ENCODE measurements around the gene CRELD2. TPM values are rescaled to one million over a fixed set of nuclear protein-coding genes. Genes with fewer than 3 reads are reported as not detected.

The CRELD2 gene
- polyA plus RNA-seq, 1 donor, result 28.9 TPM

GRCh38 chr22:49910229-49911155, 7.9 kb upstream of the CRELD2 start:
- no peaks in the 10 kb centered on the region for H3K27me3 ChIP-seq (ENCODE audit: control insufficient read depth, insufficient read depth, low read length)
- H3K27ac ChIP-seq (ENCODE audit: low read length), result no peak overlapping the region
- no CpG with 5 or more reads among the region's 27 CpGs for WGBS (ENCODE audit: insufficient coverage, low lambda C conversion rate)
- no peaks in the 10 kb centered on the region for H3K9me3 ChIP-seq (ENCODE audit: control insufficient read depth, low read depth, low read length)
- peaks cover 55% of the 10 kb centered on the region for H3K36me3 ChIP-seq (ENCODE audit: control insufficient read depth, insufficient read depth, low read length)
- no peak for DNase-seq
- no peaks in the 10 kb centered on the region for H3K4me1 ChIP-seq (ENCODE audit: control insufficient read depth, insufficient read depth, low read length)
- H3K4me3 ChIP-seq (ENCODE audit: low read length), result no peak overlapping the region

GRCh38 chr22:49911881-49912625, 6.4 kb upstream of the CRELD2 start:
- H3K27ac ChIP-seq (ENCODE audit: low read length), result no peak overlapping the region
- 100% methylated on average over 1 of the region's 30 CpGs for WGBS (ENCODE audit: insufficient coverage, low lambda C conversion rate)
- no peaks in the 10 kb centered on the region for H3K27me3 ChIP-seq (ENCODE audit: control insufficient read depth, insufficient read depth, low read length)
- H3K4me1 ChIP-seq (ENCODE audit: control insufficient read depth, insufficient read depth, low read length), result peaks cover 2% of the 10 kb centered on the region
- H3K4me3 ChIP-seq (ENCODE audit: low read length), result no peak overlapping the region
- peaks cover 48% of the 10 kb centered on the region for H3K36me3 ChIP-seq (ENCODE audit: control insufficient read depth, insufficient read depth, low read length)
- DNase-seq, result no peak
- no peaks in the 10 kb centered on the region for H3K9me3 ChIP-seq (ENCODE audit: control insufficient read depth, low read depth, low read length)

- peaks cover 5% of the 10 kb centered on the region for H3K4me1 ChIP-seq (ENCODE audit: control insufficient read depth, insufficient read depth, low read length)
- WGBS (ENCODE audit: insufficient coverage, low lambda C conversion rate), result no CpG with 5 or more reads among the region's 14 CpGs
- H3K4me3 ChIP-seq (ENCODE audit: low read length), result no peak overlapping the region
- peaks cover 38% of the 10 kb centered on the region for H3K36me3 ChIP-seq (ENCODE audit: control insufficient read depth, insufficient read depth, low read length)
- H3K27ac ChIP-seq (ENCODE audit: low read length), result no peak overlapping the region
- no peaks in the 10 kb centered on the region for H3K9me3 ChIP-seq (ENCODE audit: control insufficient read depth, low read depth, low read length)
- no peak for DNase-seq
- no peaks in the 10 kb centered on the region for H3K27me3 ChIP-seq (ENCODE audit: control insufficient read depth, insufficient read depth, low read length)
Measured at GRCh38 chr22:49913026-49913425, 5.4 kb upstream of the CRELD2 start.

- Histone ChIP-seq H3K9me3 (ENCODE audit: control insufficient read depth, low read depth, low read length) (no peaks in the 10 kb centered on the region), H3K4me3 (ENCODE audit: low read length) (no peak overlapping the region), H3K36me3 (ENCODE audit: control insufficient read depth, insufficient read depth, low read length) (peaks cover 37% of the 10 kb centered on the region), H3K27me3 (ENCODE audit: control insufficient read depth, insufficient read depth, low read length) (no peaks in the 10 kb centered on the region), H3K4me1 (ENCODE audit: control insufficient read depth, insufficient read depth, low read length) (peaks cover 5% of the 10 kb centered on the region), H3K27ac (ENCODE audit: low read length) (no peak overlapping the region)
- DNase-seq, result no peak
- WGBS (ENCODE audit: insufficient coverage, low lambda C conversion rate), result no CpG with 5 or more reads among the region's 14 CpGs
Measured at GRCh38 chr22:49913446-49913845, 5.0 kb upstream of the CRELD2 start.

GRCh38 chr22:49914256-49914655, 4.2 kb upstream of the CRELD2 start:
- H3K4me1 ChIP-seq (ENCODE audit: control insufficient read depth, insufficient read depth, low read length), result peaks cover 8% of the 10 kb centered on the region

GRCh38 chr22:49915610-49916009, 2.8 kb upstream of the CRELD2 start:
- H3K4me1 ChIP-seq (ENCODE audit: control insufficient read depth, insufficient read depth, low read length), result peaks cover 8% of the 10 kb centered on the region
- no peak overlapping the region for H3K4me3 ChIP-seq (ENCODE audit: low read length)
- H3K36me3 ChIP-seq (ENCODE audit: control insufficient read depth, insufficient read depth, low read length), result peaks cover 31% of the 10 kb centered on the region
- no peak overlapping the region for H3K27ac ChIP-seq (ENCODE audit: low read length)
- whole genome bisulfite sequencing (ENCODE audit: insufficient coverage, low lambda C conversion rate), result 100% methylated on average over 1 of the region's 12 CpGs
- DNase-seq, result no peak
- H3K9me3 ChIP-seq (ENCODE audit: control insufficient read depth, low read depth, low read length), result no peaks in the 10 kb centered on the region
- no peaks in the 10 kb centered on the region for H3K27me3 ChIP-seq (ENCODE audit: control insufficient read depth, insufficient read depth, low read length)

More at GRCh38 chr22:49914256-49914655, 4.2 kb upstream of the CRELD2 start:
- Histone ChIP-seq H3K36me3 (ENCODE audit: control insufficient read depth, insufficient read depth, low read length) (peaks cover 32% of the 10 kb centered on the region), H3K27ac (ENCODE audit: low read length) (no peak overlapping the region), H3K27me3 (ENCODE audit: control insufficient read depth, insufficient read depth, low read length) (no peaks in the 10 kb centered on the region), H3K9me3 (ENCODE audit: control insufficient read depth, low read depth, low read length) (no peaks in the 10 kb centered on the region), H3K4me3 (ENCODE audit: low read length) (no peak overlapping the region)
- DNase-seq, result no peak
- no CpG with 5 or more reads among the region's 12 CpGs for WGBS (ENCODE audit: insufficient coverage, low lambda C conversion rate)

- H3K27me3 ChIP-seq (ENCODE audit: control insufficient read depth, insufficient read depth, low read length), result no peaks in the 10 kb centered on the region
- no CpG with 5 or more reads among the region's 11 CpGs for WGBS (ENCODE audit: insufficient coverage, low lambda C conversion rate)
- H3K36me3 ChIP-seq (ENCODE audit: control insufficient read depth, insufficient read depth, low read length), result peaks cover 29% of the 10 kb centered on the region
- no peaks in the 10 kb centered on the region for H3K9me3 ChIP-seq (ENCODE audit: control insufficient read depth, low read depth, low read length)
- H3K4me1 ChIP-seq (ENCODE audit: control insufficient read depth, insufficient read depth, low read length), result peaks cover 8% of the 10 kb centered on the region
- H3K4me3 ChIP-seq (ENCODE audit: low read length), result no peak overlapping the region
- no peak for DNase-seq
- H3K27ac ChIP-seq (ENCODE audit: low read length), result no peak overlapping the region
Measured at GRCh38 chr22:49916831-49917230, 1.6 kb upstream of the CRELD2 start.

- WGBS (ENCODE audit: insufficient coverage, low lambda C conversion rate), result no CpG with 5 or more reads among the region's 47 CpGs
- peaks cover 8% of the 10 kb centered on the region for H3K4me1 ChIP-seq (ENCODE audit: control insufficient read depth, insufficient read depth, low read length)
- peak overlapping the region; percentile 60 for H3K4me3 ChIP-seq (ENCODE audit: low read length)
- DNase-seq, result no peak
- H3K9me3 ChIP-seq (ENCODE audit: control insufficient read depth, low read depth, low read length), result no peaks in the 10 kb centered on the region
- no peak overlapping the region for H3K27ac ChIP-seq (ENCODE audit: low read length)
- no peaks in the 10 kb centered on the region for H3K27me3 ChIP-seq (ENCODE audit: control insufficient read depth, insufficient read depth, low read length)
- H3K36me3 ChIP-seq (ENCODE audit: control insufficient read depth, insufficient read depth, low read length), result peaks cover 15% of the 10 kb centered on the region
Measured at GRCh38 chr22:49918911-49919881, 762 bp downstream of the CRELD2 start.

GRCh38 chr22:49920859-49921258, 2.4 kb downstream of the CRELD2 start:
- Histone ChIP-seq H3K27ac (ENCODE audit: low read length) (no peak overlapping the region), H3K36me3 (ENCODE audit: control insufficient read depth, insufficient read depth, low read length) (peaks cover 15% of the 10 kb centered on the region), H3K4me3 (ENCODE audit: low read length) (no peak overlapping the region), H3K4me1 (ENCODE audit: control insufficient read depth, insufficient read depth, low read length) (peaks cover 8% of the 10 kb centered on the region), H3K9me3 (ENCODE audit: control insufficient read depth, low read depth, low read length) (no peaks in the 10 kb centered on the region), H3K27me3 (ENCODE audit: control insufficient read depth, insufficient read depth, low read length) (no peaks in the 10 kb centered on the region)
- no CpG with 5 or more reads among the region's 18 CpGs for WGBS (ENCODE audit: insufficient coverage, low lambda C conversion rate)
- DNase-seq, result no peak
